Endothelial cell of umbilical vein (primary cell): ENCODE measurements around the gene PLXNB2.

Experiments
- CTCF ChIP-seq, 2 donors: IDR thresholded peaks; 1 replicate in 1 of 2; 2 replicates in 1 of 2; pipeline ENCODE4 v1.5.1; 2011; ENCODE audit warnings: low read length in 2 of 2, mild to moderate bottlenecking in 2 of 2, moderate library complexity in 2 of 2, control low read depth in 1 of 2, inconsistent platforms in 1 of 2, low read depth in 1 of 2; ENCODE audit not compliant: insufficient read depth in 1 of 2; ENCODE audit errors: extremely low read depth in 1 of 2
- FOS ChIP-seq: IDR thresholded peaks from 2 replicates; pipeline ENCODE4 v1.6.1; 2011; ENCODE audit warnings: mild to moderate bottlenecking, low read length, moderate library complexity, borderline replicate concordance; ENCODE audit not compliant: insufficient read depth
- POLR2AphosphoS5 ChIP-seq: IDR thresholded peaks from 2 replicates; pipeline ENCODE4 v1.6.1; 2012; ENCODE audit warnings: low read depth, mild to moderate bottlenecking, control low read depth, low read length, moderate library complexity; ENCODE audit not compliant: insufficient read depth

GRCh38 chr22:50274311-50274710, 33.1 kb downstream of the PLXNB2 start:
- TF ChIP-seq CTCF (IDR thresholded peaks at IDR 0.05; ENCODE audit: extremely low read depth in 1 of 2, insufficient read depth in 1 of 2, low read depth in 1 of 2, low read length in 2 of 2): peak; percentile 15 to 48
- no peak for TF ChIP-seq FOS
- TF ChIP-seq POLR2AphosphoS5: no peak
